DOHH2 (cell line): ENCODE measurements around the gene FAM149A.

Source experiments
- CTCF ChIP-seq: fragments of 200-600 bp; sonication (generic); IDR thresholded peaks from one replicate; pipeline ENCODE4 v1.5.1; 2014; ENCODE audit warnings: antibody characterized with exemption, mild to moderate bottlenecking, low read depth, low read length; ENCODE audit not compliant: poor library complexity, severe bottlenecking
- EZH2phosphoT487 ChIP-seq: fragments of 200-600 bp; sonication (generic); IDR thresholded peaks from 2 replicates; pipeline ENCODE4 v1.6.1; 2017; ENCODE audit warnings: borderline replicate concordance, mild to moderate bottlenecking, antibody characterized with exemption, low read length, moderate library complexity, mixed read lengths

GRCh38 chr4:186134861-186135260 is 30.4 kb downstream of the FAM149A start:
- TF ChIP-seq CTCF (no peak), EZH2phosphoT487 (no peak)
